GM19463 (cell line): Measurements from ENCODE around the gene SANBR.

Experiments
- ATAC-seq: cut with Tn5 transposase; IDR thresholded peaks from one replicate; pipeline ENCODE4 v1.9.1; 2021; ENCODE audit warnings: mild to moderate bottlenecking, moderate library complexity; ENCODE audit not compliant: unreplicated experiment

SANBR gene

GRCh38 chr2:61089797-61090196, 24.1 kb downstream of the SANBR start:
- no peak for ATAC-seq

GRCh38 chr2:61090386-61090921, 24.8 kb downstream of the SANBR start:
- ATAC-seq = no peak

- ATAC-seq = no peak
Measured at GRCh38 chr2:61091485-61091884, 25.8 kb downstream of the SANBR start.

GRCh38 chr2:61096438-61096837, 30.8 kb downstream of the SANBR start:
- ATAC-seq = no peak

GRCh38 chr2:61100801-61101200, 35.1 kb downstream of the SANBR start:
- ATAC-seq = no peak

- no peak for ATAC-seq
Measured at GRCh38 chr2:61109291-61109690, 43.6 kb downstream of the SANBR start.

DNA sequence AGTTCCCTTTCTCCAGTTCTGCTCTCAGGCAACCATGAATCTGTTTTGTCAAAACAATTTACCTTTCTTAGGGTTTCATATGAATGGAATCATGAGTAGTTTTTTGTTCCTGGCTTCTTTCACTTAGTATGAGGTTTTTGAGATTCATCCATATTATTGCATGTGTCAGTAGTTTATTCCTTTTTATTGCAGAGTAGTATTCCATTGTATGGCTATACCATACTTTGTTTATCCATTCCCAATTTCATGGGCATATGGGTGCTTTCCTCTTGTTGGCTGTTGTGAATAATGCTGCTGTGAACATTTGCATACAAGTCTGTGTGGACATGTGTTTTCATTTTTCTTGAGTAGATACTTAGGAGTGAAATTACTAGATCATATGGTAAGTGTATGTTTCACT, 46.0 kb downstream of the SANBR start:
- no peak for ATAC-seq

DNA sequence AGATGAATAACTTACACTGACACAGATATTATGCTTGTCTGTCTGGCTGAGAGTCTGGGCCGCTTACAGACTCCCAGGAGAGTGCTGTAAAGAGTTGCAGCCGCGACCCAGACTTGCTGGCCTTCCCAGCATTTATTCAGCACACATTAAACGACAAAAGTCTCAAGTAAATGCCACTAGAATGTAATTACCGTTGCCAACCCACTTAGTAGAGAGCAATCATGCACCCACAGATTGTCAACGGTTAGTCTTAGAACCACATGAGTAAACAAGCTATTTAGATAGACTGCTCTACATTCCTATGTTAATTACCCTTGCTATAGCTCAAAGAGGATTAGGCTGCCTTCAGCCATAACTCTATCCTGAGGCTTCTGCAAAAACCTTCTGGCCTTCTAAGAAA, 48.5 kb downstream of the SANBR start:
- no peak for ATAC-seq
